DMS 273 treated with DMSO at 0.1 percent for 48 hours (cell line): Measurements from ENCODE around the gene SETD1A.

Experiments
- DNase-seq: peaks from one replicate; lab custom pipeline; 2025; lab: John Stamatoyannopoulos, UW

Gene SETD1A

DNA sequence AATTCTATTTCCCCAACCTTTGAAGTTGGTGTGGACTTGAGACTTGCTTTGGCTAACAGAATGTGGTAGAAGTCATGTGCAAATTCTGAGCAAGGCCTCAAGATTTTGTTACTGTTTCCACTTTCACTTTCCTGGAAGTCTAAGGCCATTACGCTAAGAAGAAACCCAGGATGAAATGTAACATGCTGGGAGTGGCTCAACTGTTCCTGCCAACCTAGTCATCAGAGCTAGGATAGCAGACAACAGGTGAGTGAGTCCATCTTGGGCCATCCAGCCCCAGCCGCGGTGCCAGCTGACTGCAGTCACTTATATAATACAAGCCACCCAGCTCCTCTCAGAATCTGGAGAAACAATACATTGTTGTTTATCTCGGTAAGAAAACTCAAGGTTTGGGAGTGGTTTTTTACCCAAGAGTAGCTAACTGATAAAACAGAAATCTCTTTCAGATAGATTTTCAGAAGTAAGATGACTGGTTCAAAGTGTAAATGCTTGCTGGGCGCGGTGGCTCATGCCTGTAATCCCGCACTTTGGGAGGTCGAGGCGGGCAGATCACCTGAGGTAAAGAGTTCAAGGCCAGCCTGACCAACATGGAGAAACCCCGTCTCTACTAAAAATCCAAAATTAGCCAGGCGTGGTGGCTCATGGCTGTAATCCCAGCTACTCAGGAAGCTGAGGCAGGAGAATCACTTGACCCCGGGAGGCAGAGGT lies 65.1 kb downstream of the SETD1A start:
- DNase-seq = no peak

GRCh38 chr16:31023252-31023602 lies 65.7 kb downstream of the SETD1A start:
- no peak for DNase-seq

DNA sequence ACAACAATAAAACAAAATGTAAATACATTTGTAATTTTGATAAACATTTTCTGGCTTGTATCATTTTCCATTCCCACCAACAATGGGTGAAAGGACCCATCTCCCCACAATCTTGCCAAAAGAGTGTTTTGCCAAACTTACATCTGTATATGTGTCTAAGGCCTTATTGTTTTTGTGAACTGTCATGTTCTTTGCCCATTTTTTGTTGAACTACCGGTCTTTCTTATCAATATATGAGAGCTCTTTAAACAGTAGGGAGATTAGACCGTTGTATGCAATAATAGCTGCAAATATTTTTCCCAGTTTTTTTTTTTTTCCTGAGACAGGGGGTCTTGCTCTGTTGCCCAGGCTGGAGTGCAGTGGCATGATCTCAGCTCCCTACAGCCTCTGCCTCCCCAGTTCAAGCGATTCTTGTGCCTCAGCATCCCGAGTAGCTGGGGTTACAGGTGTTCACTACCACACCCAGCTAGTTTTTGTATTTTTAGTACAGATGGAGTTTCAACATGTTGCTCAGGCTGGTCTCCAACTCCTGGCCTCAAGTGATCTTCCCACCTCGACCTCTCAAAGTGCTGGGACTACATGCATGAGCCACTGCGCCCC lies 66.2 kb downstream of the SETD1A start:
- no peak for DNase-seq

GRCh38 chr16:31025339-31025738 lies 67.8 kb downstream of the SETD1A start:
- DNase-seq = no peak

GRCh38 chr16:31029272-31029671 lies 71.7 kb downstream of the SETD1A start:
- no peak for DNase-seq

GRCh38 chr16:31031276-31031675 lies 73.7 kb downstream of the SETD1A start:
- DNase-seq = no peak

DNA sequence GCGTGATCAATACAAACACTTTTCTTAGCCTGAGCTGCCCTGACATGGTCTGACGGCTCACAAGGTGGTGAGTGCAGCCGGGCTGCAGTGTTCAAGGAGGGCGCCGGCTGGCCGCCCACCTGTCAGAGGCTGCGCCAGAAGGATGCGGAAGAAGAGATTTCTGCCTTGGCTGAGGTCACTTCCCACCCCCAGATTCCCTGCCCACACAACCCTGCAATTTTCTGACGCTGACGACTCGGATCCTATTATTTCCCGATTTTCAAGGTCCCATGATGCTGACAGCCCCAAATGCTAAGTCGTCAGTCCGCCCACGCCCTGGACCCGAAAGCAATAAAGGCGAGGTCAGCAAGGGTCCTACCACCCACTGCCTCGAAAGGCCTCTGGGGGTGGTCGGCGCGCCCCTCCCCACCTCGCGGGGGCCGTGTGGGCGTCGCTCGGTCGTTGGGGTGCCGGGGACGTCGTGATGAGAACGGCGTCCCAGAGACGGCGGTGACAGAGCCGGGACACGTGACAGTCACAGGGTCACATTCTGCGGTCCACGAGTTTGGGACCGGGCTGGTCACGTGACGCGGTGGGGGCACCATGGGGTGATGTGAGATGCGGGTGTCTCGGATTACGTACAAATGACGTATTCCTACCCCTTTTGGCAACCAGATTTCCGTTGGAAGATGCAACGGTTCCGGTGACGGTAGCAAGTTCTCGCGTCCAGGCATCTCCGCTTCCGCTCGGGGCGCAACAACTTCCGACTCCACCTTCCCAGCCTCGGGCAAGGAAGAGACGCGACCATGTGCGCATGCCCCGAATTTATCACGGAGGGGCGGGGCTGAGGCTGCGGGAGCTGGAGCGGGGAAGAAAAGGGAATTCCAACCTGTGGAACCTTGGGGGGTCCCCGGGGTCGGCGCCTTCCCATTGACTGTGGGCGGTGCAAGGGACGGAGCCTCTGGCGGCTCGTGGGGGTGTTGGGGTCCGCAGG lies 75.5 kb downstream of the SETD1A start, which contains the start of gene STX4:
STX4 (plus strand) TSS at position 823 of the 973 bp plus-strand sequence. CDS start 248 bp downstream, outside the sequence.
- DNase-seq = peak; percentile 86

DNA sequence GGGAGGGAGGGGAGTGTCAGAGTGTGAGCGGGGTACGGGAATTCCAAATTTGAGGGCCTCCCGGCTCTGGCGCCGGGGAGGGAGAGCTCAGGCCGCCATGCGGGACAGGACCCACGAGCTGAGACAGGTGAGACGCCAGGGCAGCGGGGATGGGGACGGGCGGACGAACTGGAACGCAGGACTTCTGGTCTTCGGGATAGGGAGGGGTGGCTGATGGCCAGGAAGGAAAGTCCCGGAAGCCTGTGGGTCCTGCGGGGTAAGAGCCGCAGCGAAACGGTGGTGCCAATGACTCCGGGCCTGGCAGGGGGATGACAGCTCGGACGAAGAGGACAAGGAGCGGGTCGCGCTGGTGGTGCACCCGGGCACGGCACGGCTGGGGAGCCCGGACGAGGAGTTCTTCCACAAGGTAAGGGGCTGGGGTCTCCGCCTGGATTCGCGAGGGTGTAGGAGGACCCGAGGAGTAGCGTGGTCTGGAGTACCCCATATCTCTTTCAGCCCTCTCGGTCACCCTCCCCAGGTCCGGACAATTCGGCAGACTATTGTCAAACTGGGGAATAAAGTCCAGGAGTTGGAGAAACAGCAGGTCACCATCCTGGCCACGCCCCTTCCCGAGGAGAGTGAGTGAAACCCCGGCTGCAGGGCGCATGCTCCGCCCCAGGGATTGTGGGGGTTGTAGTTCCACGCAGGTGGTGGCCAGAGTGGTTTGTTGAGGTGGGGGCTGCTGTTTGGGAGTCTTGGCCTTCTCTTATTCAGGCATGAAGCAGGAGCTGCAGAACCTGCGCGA lies 76.3 kb downstream of the SETD1A start:
- DNase-seq = peak; percentile 60
